Measurements from ENCODE around the gene PFN3. TPM values are rescaled to one million over a fixed set of nuclear protein-coding genes. Genes with fewer than 3 reads are reported as not detected.
A peak's percentile ranks its signal among the peaks of the same experiment; 100 is the strongest.

PFN3 gene
- total and polyA plus RNA-seq, 2 of the 13 experiments (the other 11 are each of a cell fraction or from before 2014, with no cell fraction given): not detected

DNA sequence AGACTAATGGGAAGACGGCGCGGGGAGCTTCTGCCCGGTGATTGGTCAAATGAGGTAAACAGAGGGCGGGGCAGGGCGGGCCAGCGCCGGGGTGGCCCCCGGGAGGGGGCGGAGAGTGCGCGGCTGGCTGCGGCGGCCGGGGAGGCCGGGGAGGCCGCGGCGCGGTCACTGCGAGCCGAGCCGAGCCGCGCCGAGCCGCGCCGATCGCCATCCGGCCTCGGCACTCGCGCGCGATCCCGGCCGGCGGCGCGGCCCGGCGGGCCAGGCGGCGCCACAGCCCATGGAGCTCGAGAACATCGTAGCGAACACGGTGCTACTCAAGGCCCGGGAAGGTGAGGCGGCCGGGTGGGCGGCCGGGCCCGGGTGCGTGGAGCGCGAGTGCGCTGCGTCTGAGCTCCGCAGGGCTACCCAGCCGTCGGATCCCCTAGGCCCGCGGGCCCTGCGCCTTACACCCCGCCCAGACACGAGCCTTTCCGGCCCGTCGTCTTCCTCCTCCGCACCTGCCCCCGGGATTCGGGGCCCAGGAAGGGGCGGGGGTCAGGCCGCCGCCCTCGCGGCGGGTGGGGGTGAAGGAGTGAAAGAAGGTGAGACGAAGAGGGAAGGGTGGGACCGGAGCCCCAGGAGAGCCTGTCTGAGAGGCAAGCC lies 26.2 kb upstream of the PFN3 start, which contains the start of gene GRK6 (continued):
- TF ChIP-seq ZBTB8A (CRISPR knock-in tag; IDR thresholded peaks at IDR 0.05; ENCODE audit: borderline replicate concordance, low read depth) (no peak), ZMAT3 (CRISPR knock-in tag; conservative IDR thresholded peaks at IDR 0.05) (no peak), ZNF577 (CRISPR knock-in tag; IDR thresholded peaks at IDR 0.05; ENCODE audit: borderline replicate concordance, low read depth) (no peak), ZNF335 (CRISPR knock-in tag; IDR thresholded peaks at IDR 0.05) (no peak), PCBP2 (optimal IDR thresholded peaks at IDR 0.05; ENCODE audit: low read depth, low read length, poor library complexity, severe bottlenecking) (no peak), CAMTA2 (CRISPR knock-in tag; IDR thresholded peaks at IDR 0.05; ENCODE audit: borderline replicate concordance) (no peak), MXI1 (IDR thresholded peaks at IDR 0.05; ENCODE audit: borderline replicate concordance, low read depth, low read length) (peak; percentile 27; the same call in 1 of the 3 replicates), ZNF777 (CRISPR knock-in tag; IDR thresholded peaks at IDR 0.05) (peak; percentile 78), CENPX (CRISPR knock-in tag; IDR thresholded peaks at IDR 0.05) (no peak), MIER3 (CRISPR knock-in tag; IDR thresholded peaks at IDR 0.05; ENCODE audit: borderline replicate concordance) (no peak), HNF4G (IDR thresholded peaks at IDR 0.05; ENCODE audit: borderline replicate concordance, low read depth, low read length) (no peak), HNF4G (CRISPR knock-in tag; IDR thresholded peaks at IDR 0.05; ENCODE audit: borderline replicate concordance, low read depth) (no peak), TP53 (CRISPR knock-in tag; conservative IDR thresholded peaks at IDR 0.05) (no peak)
- TF ChIP-seq, protein P1, sequence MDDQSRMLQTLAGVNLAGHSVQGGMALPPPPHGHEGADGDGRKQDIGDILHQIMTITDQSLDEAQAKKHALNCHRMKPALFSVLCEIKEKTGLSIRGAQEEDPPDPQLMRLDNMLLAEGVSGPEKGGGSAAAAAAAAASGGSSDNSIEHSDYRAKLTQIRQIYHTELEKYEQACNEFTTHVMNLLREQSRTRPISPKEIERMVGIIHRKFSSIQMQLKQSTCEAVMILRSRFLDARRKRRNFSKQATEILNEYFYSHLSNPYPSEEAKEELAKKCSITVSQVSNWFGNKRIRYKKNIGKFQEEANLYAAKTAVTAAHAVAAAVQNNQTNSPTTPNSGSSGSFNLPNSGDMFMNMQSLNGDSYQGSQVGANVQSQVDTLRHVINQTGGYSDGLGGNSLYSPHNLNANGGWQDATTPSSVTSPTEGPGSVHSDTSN (CRISPR knock-in tag; IDR thresholded peaks at IDR 0.05; ENCODE audit: borderline replicate concordance): no peak
- TF ChIP-seq, protein P2, sequence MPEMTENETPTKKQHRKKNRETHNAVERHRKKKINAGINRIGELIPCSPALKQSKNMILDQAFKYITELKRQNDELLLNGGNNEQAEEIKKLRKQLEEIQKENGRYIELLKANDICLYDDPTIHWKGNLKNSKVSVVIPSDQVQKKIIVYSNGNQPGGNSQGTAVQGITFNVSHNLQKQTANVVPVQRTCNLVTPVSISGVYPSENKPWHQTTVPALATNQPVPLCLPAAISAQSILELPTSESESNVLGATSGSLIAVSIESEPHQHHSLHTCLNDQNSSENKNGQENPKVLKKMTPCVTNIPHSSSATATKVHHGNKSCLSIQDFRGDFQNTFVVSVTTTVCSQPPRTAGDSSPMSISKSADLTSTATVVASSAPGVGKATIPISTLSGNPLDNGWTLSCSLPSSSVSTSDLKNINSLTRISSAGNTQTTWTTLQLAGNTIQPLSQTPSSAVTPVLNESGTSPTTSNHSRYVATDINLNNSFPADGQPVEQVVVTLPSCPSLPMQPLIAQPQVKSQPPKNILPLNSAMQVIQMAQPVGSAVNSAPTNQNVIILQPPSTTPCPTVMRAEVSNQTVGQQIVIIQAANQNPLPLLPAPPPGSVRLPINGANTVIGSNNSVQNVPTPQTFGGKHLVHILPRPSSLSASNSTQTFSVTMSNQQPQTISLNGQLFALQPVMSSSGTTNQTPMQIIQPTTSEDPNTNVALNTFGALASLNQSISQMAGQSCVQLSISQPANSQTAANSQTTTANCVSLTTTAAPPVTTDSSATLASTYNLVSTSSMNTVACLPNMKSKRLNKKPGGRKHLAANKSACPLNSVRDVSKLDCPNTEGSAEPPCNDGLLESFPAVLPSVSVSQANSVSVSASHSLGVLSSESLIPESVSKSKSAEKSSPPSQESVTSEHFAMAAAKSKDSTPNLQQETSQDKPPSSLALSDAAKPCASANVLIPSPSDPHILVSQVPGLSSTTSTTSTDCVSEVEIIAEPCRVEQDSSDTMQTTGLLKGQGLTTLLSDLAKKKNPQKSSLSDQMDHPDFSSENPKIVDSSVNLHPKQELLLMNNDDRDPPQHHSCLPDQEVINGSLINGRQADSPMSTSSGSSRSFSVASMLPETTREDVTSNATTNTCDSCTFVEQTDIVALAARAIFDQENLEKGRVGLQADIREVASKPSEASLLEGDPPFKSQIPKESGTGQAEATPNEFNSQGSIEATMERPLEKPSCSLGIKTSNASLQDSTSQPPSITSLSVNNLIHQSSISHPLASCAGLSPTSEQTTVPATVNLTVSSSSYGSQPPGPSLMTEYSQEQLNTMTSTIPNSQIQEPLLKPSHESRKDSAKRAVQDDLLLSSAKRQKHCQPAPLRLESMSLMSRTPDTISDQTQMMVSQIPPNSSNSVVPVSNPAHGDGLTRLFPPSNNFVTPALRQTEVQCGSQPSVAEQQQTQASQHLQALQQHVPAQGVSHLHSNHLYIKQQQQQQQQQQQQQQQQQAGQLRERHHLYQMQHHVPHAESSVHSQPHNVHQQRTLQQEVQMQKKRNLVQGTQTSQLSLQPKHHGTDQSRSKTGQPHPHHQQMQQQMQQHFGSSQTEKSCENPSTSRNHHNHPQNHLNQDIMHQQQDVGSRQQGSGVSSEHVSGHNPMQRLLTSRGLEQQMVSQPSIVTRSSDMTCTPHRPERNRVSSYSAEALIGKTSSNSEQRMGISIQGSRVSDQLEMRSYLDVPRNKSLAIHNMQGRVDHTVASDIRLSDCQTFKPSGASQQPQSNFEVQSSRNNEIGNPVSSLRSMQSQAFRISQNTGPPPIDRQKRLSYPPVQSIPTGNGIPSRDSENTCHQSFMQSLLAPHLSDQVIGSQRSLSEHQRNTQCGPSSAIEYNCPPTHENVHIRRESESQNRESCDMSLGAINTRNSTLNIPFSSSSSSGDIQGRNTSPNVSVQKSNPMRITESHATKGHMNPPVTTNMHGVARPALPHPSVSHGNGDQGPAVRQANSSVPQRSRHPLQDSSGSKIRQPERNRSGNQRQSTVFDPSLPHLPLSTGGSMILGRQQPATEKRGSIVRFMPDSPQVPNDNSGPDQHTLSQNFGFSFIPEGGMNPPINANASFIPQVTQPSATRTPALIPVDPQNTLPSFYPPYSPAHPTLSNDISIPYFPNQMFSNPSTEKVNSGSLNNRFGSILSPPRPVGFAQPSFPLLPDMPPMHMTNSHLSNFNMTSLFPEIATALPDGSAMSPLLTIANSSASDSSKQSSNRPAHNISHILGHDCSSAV (CRISPR knock-in tag; IDR thresholded peaks at IDR 0.05; ENCODE audit: borderline replicate concordance): no peak
- TF ChIP-seq, protein P3, sequence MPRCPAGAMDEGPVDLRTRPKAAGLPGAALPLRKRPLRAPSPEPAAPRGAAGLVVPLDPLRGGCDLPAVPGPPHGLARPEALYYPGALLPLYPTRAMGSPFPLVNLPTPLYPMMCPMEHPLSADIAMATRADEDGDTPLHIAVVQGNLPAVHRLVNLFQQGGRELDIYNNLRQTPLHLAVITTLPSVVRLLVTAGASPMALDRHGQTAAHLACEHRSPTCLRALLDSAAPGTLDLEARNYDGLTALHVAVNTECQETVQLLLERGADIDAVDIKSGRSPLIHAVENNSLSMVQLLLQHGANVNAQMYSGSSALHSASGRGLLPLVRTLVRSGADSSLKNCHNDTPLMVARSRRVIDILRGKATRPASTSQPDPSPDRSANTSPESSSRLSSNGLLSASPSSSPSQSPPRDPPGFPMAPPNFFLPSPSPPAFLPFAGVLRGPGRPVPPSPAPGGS (CRISPR knock-in tag; IDR thresholded peaks at IDR 0.05): peak; percentile 43; the same call in 1 of the 2 replicates
- TF ChIP-seq, protein P4, sequence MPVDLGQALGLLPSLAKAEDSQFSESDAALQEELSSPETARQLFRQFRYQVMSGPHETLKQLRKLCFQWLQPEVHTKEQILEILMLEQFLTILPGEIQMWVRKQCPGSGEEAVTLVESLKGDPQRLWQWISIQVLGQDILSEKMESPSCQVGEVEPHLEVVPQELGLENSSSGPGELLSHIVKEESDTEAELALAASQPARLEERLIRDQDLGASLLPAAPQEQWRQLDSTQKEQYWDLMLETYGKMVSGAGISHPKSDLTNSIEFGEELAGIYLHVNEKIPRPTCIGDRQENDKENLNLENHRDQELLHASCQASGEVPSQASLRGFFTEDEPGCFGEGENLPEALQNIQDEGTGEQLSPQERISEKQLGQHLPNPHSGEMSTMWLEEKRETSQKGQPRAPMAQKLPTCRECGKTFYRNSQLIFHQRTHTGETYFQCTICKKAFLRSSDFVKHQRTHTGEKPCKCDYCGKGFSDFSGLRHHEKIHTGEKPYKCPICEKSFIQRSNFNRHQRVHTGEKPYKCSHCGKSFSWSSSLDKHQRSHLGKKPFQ (CRISPR knock-in tag; IDR thresholded peaks at IDR 0.05; ENCODE audit: insufficient replicate concordance): no peak

All from HepG2 (cell line).